ENCODE results near the gene HS1BP3. TPM values are rescaled to one million over a fixed set of nuclear protein-coding genes. Genes with fewer than 3 reads are reported as not detected.

Gene HS1BP3
- total RNA-seq, 4 donors from 2014 or later: 30.4 to 44.6 (median 36.8) TPM

DNA sequence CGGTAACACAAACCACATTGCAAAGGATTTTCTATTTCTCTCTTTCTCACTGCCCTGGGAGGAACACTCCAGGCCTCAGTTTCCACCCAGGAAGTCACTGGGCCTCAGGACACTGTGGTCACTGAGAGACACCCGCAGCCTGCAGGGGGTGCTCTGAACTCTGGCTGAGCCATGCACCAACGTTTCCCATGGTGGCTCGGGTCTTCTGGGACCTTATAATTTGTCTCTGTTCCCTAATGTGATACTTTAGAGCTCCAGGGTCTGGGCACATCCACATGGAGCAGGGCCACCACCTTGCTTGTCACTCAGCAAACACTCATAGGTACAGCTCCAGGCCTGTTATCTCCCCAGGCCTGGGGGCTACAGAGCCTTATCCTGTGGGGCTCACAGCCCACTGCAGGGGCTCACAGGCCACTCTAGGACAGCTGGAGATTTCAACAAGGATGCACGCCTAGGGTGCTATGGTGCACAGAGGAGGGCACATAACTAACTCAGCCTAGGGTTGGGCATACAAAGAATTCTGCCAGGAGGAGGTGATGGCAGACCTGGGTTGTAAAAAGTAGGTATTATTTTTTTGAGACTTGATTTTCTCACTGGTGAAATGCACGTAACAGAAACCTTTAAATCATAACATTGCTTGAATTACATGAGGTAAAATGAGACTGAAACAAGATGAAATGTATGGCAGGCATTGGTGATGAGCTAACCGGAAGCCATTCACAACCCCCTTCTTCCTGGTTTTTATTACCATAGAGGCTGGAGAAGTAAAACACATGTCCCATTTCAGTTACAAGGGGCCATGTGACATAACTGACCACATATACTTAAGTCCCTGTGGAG lies 3.0 kb upstream of the HS1BP3 start:
- intact Hi-C loops (cut with DNase I; ENCODE audit: low total_unique reads): no loop called here
- DNase-seq (ENCODE audit: low spot score in 2 of 2): no peak
- H3K4me3 ChIP-seq (ENCODE audit: low read depth, poor library complexity, severe bottlenecking): no peak overlapping the region
- TF ChIP-seq POLR2A (IDR thresholded peaks at IDR 0.05) (no peak), CTCF (IDR thresholded peaks at IDR 0.05) (no peak)
- WGBS, 2 donors: 83 to 87% methylated on average over 7 of the region's 7 CpGs

GRCh38 chr2:20652673-20653575 lies 2.0 kb upstream of the HS1BP3 start:
- no peak for TF ChIP-seq POLR2A (IDR thresholded peaks at IDR 0.05)
- 93% methylated on average over 11 of the region's 11 CpGs for WGBS, 2 donors
- intact Hi-C loops (cut with DNase I; ENCODE audit: low total_unique reads): no loop called here
- DNase-seq (ENCODE audit: low spot score in 2 of 2): no peak
- no peak overlapping the region for H3K4me3 ChIP-seq (ENCODE audit: low read depth, poor library complexity, severe bottlenecking)

DNA sequence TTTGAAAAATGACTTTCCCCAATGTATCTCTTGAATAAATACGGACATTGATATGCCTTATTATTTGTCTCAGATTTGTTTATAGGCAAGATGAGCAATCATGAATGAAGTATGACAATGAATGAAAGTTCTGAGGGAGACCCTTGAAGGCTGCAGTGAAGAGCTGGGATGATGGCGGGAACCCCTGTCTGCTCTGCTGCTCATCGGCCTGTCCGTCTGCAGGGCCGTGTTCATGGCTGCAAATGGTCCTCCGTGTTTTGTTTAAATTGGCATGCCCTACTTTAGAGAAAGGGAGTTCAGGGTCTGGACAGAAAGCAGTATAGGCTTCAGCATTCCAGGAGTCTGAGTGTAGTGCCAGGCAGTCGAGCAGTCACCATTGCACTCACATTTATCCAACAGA lies 1.2 kb upstream of the HS1BP3 start:
- TF ChIP-seq POLR2A (IDR thresholded peaks at IDR 0.05) (no peak), CTCF (IDR thresholded peaks at IDR 0.05) (no peak)
- DNase-seq (ENCODE audit: low spot score in 2 of 2): no peak
- H3K4me3 ChIP-seq (ENCODE audit: low read depth, poor library complexity, severe bottlenecking): no peak overlapping the region
- intact Hi-C loops (cut with DNase I; ENCODE audit: low total_unique reads): no loop called here
- WGBS, 2 donors: 92 to 96% methylated on average over 7 of the region's 7 CpGs

DNA sequence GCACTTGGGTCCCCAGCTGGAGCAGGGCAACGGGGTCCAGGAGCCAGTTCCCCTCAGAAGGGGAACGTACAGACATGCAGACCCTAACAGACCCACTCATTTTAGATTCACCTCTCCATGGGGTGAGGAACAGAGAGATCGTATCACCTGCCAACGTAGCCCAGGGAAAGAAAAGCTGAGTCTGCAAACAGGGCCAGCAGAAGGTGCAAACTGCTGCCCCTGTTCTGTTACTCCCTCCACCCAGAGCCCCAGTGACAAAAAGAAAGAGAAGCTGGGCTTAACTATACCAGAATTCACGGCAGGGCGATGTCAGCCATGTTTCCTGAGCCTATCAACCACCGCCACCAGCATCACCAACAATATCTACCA lies 817 bp upstream of the HS1BP3 start:
- TF ChIP-seq POLR2A (IDR thresholded peaks at IDR 0.05) (no peak), CTCF (IDR thresholded peaks at IDR 0.05) (no peak)
- WGBS, 2 donors: 66 to 75% methylated on average over 7 of the region's 7 CpGs
- no peak for DNase-seq (ENCODE audit: low spot score in 2 of 2)
- intact Hi-C loops (cut with DNase I; ENCODE audit: low total_unique reads): no loop called here
- H3K4me3 ChIP-seq (ENCODE audit: low read depth, poor library complexity, severe bottlenecking): no peak overlapping the region

DNA sequence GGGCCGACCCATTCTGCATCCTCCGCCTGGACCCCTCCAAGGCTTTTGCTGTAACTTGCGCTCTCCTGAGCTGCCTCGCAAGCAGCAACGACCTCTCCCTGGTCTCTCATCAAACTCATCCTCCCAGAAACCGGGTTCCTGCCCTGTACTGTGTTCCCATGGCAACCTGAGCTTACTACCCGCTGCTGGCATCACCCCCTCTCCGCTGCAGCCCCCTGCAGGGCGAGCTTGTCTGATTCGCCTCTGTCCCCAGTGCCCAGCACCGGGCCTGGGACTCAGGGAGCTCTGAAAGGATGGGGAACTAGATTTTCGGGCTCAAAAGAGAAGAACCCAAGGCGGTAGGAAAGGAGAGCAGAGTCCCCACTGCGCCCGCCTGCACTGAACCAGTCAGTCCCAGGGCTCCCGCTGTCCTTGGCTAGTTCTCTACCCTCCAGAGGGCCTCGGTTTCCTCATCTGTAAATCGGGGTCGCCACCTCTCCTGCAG lies 463 bp downstream of the HS1BP3 start:
- intact Hi-C loops (cut with DNase I; ENCODE audit: low total_unique reads): no loop called here
- no peak for DNase-seq (ENCODE audit: low spot score in 2 of 2)
- TF ChIP-seq POLR2A (IDR thresholded peaks at IDR 0.05) (no peak), CTCF (IDR thresholded peaks at IDR 0.05) (no peak)
- WGBS, 2 donors: 5 to 6% methylated on average over 17 to 18 of the region's 19 CpGs
- peak overlapping the region; percentile 65 for H3K4me3 ChIP-seq (ENCODE audit: low read depth, poor library complexity, severe bottlenecking)

DNA sequence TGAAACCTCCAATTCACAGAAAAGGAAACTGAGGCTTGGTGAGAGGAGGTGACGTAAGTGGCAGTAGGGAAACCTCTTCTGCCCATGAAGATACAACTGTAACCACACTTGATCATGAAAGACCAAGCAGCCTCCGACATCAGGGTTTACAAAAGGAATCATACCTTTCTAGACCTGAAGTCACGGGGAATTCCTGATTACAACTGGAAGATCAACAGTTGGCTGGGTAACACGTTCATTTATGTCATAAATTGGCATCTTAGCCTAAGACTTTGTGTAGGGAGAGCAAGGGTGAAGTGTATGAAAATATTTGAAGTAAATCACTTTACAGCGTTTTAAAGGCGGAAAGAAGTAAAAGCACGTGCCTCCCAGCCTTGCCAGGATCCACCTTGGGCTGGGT lies 922 bp downstream of the HS1BP3 start:
- TF ChIP-seq CTCF (IDR thresholded peaks at IDR 0.05) (no peak), POLR2A (IDR thresholded peaks at IDR 0.05) (no peak)
- intact Hi-C loops (cut with DNase I; ENCODE audit: low total_unique reads): loop anchor here (5.0 to 10.0 kb wide), 2 partner anchors 205 to 253 kb away; partner anchors contain the start of gene RHOB
- WGBS, 2 donors: 42 to 43% methylated on average over 7 of the region's 7 CpGs
- DNase-seq (ENCODE audit: low spot score in 2 of 2): no peak
- peak overlapping the region; percentile 65 for H3K4me3 ChIP-seq (ENCODE audit: low read depth, poor library complexity, severe bottlenecking)

Data from lower leg skin (tissue), 4 donors.